Stromal cell of bone marrow (primary cell): ENCODE data around the gene ASCC2.
A peak's percentile ranks its signal among the peaks of the same experiment; 100 is the strongest.
"Not testable (repeated sequence)": the region's sequence is repeated elsewhere in the genome, so short reads cannot be mapped to it uniquely, and the experiment has no call there.

Experiments used
- DNase-seq: peaks from one replicate; pipeline ENCODE4 v3.0.0-alpha.2; 2012; ENCODE audit warnings: low read depth

Gene ASCC2

GRCh38 chr22:29755889-29756288 lies 82.2 kb downstream of the ASCC2 start:
- no peak for DNase-seq

DNA sequence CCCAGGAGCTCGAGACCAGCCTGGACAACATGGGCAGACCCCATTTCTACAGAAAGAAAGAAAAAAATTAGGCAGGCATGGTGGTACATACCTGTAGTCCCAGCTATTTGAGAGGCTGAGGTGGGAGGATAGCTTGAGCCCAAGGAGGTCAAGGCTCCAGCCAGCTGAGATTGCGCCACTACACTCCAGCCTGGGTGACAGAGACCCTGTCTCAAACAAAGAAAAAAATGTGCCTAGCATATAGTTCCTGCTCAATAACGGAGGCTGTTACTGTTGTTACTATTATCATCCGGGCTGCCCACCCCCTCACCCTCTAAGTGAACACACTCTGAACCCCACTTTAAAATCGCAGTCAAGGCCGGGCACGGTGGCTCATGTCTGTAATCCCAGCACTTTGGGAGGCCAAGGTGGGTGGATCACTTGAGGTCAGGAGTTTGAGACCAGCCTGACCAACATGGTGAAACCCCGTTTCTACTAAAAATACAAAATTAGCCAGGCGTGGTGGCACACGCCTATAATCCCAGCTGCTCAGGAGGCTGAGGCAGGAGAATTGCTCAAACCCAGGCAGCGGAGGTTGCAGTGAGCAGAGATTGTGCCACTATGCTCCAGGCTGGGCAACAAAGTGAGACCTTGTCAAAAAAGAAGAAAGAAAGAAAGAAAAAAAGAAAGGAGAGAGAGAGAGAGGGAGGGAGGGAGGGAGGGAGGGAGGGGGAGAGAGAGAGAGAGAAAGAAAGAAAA lies 83.2 kb downstream of the ASCC2 start:
- not testable (repeated sequence) for DNase-seq

GRCh38 chr22:29753808-29754657 lies 84.0 kb downstream of the ASCC2 start:
- DNase-seq = no peak

DNA sequence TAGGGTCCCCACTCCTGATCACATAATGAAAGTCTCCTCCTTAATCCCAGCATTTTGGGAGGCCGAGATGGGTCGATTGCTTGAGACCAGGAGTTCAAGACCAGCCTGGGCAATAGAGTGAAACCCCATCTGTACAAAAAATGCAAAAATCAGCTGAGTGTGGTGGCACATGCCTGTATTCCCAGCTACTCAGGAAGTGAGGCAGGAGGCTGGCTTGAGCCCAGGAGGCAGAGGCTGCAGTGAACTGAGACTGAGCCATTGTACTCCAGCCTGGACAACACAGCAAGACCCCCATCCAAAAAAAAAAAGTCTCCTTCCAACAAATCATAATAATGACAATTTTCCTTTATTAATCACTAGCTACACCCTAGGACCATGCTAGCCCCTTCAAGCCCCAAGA lies 86.4 kb downstream of the ASCC2 start:
- no peak for DNase-seq

DNA sequence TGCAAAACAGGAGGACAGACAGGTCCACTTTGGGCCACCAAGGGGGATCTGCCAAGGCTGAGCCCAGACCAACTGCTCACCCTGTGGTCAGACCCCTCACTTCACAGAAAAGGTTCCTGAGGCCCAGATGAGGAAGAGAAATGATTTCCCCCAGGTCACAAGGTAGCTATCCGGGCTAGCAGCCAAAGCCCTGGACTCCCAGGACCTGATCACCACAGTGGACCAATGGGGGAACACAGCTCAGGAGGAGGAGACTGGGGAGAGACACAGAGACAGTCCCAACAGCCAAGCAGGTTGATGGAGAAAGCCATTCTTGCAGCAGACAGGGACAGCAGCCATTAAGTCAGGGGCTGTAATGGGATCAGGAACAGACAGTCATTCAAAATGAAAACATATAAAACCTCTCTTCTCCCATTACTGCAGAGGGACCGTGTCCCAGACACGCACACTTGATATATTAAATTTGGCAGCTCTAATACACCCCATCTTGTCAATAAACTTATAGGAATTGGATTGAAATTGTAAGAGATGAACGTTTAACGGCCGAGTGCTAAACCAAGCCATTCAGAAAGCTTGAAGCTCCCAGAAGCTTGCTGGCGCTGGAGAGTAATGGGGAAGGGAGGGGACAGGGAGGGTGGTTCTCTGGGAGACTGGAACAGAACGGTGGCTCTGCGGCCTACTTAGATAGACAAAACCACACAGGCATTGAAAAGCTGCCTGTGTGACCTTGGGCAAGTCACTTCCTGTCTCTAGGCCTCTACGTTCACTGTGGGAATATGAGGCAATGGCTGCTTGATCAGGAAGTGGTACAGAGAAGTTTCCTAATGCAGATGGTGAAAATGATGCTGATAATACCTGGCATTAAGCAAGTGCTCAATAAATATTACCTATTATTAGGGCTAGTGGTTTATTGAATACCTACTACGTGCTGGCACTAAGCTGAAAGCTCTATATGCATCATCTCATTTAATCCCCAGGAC lies 87.2 kb downstream of the ASCC2 start:
- DNase-seq = no peak

DNA sequence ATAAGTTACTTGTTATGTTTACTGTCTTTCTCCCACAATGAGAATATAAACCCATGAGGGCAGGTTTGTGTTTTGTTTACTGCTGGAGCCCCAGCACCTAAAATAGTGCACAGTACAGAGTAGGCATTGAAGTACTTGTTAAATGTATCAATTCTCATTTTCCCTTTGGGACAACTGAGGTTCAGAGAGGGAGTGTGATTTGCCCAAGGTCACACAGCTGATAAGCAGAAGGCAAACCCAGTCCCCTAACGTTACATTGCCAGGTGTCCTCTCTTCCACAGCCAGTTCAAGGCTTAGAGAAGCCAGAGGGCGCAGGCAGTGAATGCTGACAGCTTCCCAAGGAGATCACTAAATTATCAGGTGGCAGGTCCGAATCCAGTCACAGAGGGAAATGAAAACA lies 88.0 kb downstream of the ASCC2 start:
- no peak for DNase-seq

GRCh38 chr22:29748248-29748893 lies 89.7 kb downstream of the ASCC2 start:
- no peak for DNase-seq

DNA sequence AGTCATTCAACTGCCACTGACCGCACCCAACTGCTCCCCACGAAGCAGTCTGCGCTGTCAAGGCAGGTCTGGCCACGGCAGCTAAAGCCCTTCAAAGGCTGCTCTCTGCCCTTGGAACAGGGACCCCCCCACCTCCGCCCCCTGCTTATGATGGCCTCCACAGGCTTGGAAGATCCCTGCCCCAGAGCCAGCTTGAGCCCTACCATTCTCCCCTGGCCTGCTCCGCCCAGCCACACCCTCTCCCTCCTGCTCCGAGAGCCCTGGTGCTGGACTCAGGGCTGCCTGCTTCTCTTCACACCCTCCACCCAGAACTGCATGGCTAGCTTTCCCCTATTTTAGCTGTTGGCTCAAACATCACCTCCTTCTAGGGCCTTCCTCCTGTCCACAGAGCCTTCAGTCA lies 90.2 kb downstream of the ASCC2 start:
- DNase-seq = no peak

GRCh38 chr22:29744902-29745301 lies 93.2 kb downstream of the ASCC2 start:
- DNase-seq = peak; percentile 81

GRCh38 chr22:29742326-29742725 lies 95.7 kb downstream of the ASCC2 start:
- no peak for DNase-seq

DNA sequence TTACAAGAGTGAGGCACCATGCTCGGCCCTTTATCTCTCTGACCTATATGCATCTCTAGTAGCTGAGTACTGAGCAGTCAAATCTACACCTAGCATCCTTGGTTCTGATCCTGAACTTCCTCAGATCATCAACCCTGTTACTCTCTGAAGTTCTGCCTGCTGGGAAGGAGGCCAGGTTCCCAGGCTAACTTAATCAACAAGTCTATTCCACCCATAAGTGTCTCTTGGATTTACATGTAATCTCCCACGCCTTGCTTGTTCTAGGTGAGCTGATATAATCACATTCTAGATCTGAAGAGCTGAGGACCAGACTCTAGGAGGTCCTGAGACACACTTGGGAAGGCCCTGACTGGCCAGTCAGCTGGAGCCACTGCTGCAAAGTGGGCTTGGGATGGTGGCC lies 96.1 kb downstream of the ASCC2 start:
- no peak for DNase-seq

DNA sequence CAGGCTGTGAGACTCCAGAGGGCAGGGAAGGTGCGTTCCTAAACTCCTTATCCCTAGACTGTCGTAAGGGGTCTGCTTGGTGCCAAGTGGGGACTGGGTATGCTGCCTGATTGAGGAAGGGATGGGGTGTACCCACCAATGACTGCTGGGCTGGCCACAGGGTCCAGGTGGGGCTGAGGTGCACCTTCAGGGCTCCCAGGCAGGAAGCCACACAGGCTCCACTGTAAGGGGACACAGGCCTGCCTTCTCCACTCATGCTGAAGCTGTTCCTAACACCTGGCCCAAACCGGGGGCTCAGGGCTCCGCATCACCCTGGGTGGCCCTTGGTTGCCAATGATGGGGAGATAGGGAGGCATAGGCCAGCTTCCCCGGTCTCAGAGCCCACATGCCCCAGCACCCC lies 97.9 kb downstream of the ASCC2 start:
- DNase-seq = no peak

DNA sequence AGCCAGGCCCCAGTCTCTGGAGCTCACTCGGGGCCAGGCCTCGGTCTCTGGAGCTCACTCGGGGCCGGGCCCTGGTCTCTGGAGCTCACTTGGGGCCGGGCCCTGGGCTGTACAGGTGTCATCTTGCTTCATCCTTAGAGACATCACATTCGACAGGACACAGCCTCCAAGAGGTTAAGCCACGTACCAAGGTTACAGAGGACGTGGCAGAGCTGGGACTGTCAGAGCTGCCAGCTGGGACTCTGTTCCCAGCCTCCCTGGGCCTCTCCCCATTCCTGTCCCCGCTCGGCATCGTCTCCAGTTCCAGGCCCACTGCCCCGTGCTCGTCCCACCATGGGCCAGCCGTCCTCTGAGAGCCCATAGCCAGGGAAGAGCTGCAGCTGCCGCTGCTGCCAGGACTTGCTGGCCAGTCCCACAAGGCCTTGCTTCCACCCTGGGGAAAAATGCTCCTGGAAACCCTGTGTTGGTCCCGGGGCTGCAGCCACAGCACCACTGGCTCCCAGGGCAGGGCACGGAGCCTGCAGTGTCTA lies 98.7 kb downstream of the ASCC2 start:
- no peak for DNase-seq
